Mesothelial cell of epicardium (in vitro differentiated cells): Measurements from ENCODE around the gene CENPW. TPM values are rescaled to one million over a fixed set of nuclear protein-coding genes. Genes with fewer than 3 reads are reported as not detected.

ENCODE experiments used
- DNase-seq, 2 experiments: peaks; one replicate each; pipeline ENCODE4 v3.0.0; 2021; ENCODE audit warnings: low spot score in 2 of 2; ENCODE audit not compliant: unreplicated experiment in 2 of 2
- H3K27ac Mint-ChIP-seq: 2 replicates; pipeline ENCODE4 v1.8.0; 2021; ENCODE audit warnings: mixed read lengths
- H3K27me3 Mint-ChIP-seq: 2 replicates; pipeline ENCODE4 v1.8.0; 2021; ENCODE audit warnings: low read depth, mixed read lengths
- H3K36me3 Mint-ChIP-seq: 2 replicates; pipeline ENCODE4 v1.8.0; 2021; ENCODE audit warnings: mixed read lengths
- H3K4me1 Mint-ChIP-seq: 2 replicates; pipeline ENCODE4 v1.8.0; 2021; ENCODE audit warnings: mixed read lengths
- H3K4me3 Mint-ChIP-seq: 2 replicates; pipeline ENCODE4 v1.8.0; 2021; ENCODE audit warnings: mild to moderate bottlenecking, moderate library complexity, mixed read lengths
- H3K9me3 Mint-ChIP-seq: 2 replicates; pipeline ENCODE4 v1.8.0; 2021; ENCODE audit warnings: mixed read lengths
- total RNA-seq: library from RNA; stranded (reverse); gene quantifications from 3 replicates; pipeline ENCODE4 v1.2.1, GENCODE V29; 2021
- TF ChIP-seq, protein P1 (sequence below): fragments of 200-600 bp; sonication (generic); IDR thresholded peaks from one replicate; pipeline ENCODE4 v1.5.0; 2021; ENCODE audit warnings: antibody characterized with exemption; ENCODE audit not compliant: unreplicated experiment

The CENPW gene
- total RNA-seq, 1 donor from 2014 or later, result 23.8 TPM

DNA sequence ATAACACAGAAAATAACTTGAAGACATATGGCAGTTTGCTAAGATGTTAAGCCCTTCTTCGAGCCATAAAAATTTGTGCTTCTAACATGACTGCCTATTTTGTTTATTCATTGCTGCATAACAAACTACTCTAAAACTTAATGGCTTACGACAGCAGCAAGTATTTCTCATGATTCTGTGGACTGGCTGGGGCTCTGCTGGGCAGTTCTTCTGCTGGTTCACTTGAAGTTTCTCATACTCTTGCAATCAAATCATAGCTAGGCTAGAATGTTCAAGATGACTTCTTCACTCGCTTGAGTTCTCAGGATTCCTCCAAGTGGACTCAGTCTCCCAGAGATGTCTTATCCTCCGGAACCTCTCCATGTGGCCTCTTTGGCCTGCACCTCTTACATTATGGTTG lies 33.4 kb downstream of the CENPW start:
- Mint-ChIP-seq H3K9me3 (peaks cover 34% of the 10 kb centered on the region), H3K27ac (no peak overlapping the region), H3K27me3 (no peaks in the 10 kb centered on the region), H3K4me3 (no peak overlapping the region), H3K4me1 (peaks cover under 1% of the 10 kb centered on the region), H3K36me3 (peaks cover 32% of the 10 kb centered on the region)
- no peak for DNase-seq
- TF ChIP-seq, protein P1, sequence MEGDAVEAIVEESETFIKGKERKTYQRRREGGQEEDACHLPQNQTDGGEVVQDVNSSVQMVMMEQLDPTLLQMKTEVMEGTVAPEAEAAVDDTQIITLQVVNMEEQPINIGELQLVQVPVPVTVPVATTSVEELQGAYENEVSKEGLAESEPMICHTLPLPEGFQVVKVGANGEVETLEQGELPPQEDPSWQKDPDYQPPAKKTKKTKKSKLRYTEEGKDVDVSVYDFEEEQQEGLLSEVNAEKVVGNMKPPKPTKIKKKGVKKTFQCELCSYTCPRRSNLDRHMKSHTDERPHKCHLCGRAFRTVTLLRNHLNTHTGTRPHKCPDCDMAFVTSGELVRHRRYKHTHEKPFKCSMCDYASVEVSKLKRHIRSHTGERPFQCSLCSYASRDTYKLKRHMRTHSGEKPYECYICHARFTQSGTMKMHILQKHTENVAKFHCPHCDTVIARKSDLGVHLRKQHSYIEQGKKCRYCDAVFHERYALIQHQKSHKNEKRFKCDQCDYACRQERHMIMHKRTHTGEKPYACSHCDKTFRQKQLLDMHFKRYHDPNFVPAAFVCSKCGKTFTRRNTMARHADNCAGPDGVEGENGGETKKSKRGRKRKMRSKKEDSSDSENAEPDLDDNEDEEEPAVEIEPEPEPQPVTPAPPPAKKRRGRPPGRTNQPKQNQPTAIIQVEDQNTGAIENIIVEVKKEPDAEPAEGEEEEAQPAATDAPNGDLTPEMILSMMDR, result no peak

DNA sequence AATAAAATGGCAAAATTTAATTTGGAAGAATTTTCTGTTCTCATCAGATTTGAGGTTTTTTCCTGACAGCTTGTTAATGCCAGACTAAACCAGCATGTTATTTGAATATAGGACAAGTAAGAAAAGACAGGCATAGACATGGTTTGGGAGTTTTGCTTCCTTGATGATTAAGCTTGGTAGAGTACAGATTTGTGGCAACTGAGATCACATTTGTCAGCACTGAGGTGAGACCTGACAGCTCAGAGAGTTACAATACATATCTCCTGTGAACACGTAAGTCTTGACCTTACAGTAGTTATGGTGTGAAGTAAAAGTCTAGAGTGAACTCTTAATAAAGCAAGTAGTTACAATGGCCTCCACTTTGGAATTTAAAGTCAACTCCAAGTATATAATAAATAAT lies 34.5 kb downstream of the CENPW start:
- Mint-ChIP-seq H3K4me3 (no peak overlapping the region), H3K36me3 (peaks cover 25% of the 10 kb centered on the region), H3K4me1 (peaks cover 3% of the 10 kb centered on the region), H3K27ac (no peak overlapping the region), H3K27me3 (no peaks in the 10 kb centered on the region), H3K9me3 (peaks cover 27% of the 10 kb centered on the region)
- TF ChIP-seq, protein P1, result no peak
- no peak for DNase-seq

DNA sequence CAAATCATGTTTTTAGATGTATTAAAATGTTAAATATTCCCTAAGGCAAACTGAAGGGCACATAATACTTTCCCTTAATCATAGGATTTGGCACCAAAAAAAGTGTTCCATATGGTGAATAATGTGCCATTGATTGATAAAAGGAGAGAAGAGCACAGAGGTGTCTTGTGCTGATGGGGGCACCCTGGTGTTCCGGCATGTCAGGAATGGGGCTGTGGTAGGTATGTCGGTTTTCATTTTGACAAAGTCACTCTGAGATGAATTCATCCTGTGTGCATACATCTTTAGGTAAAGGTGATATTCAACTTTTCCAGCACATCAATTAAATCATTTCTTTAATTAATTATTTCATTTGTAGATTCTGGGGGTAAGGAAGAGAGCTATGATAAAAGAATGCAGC lies 36.8 kb downstream of the CENPW start:
- TF ChIP-seq, protein P1, result no peak
- no peak overlapping the region for H3K27ac Mint-ChIP-seq
- no peak for DNase-seq
- peaks cover 20% of the 10 kb centered on the region for H3K9me3 Mint-ChIP-seq
- no peaks in the 10 kb centered on the region for H3K27me3 Mint-ChIP-seq
- peaks cover 20% of the 10 kb centered on the region for H3K36me3 Mint-ChIP-seq
- H3K4me1 Mint-ChIP-seq, result peaks cover 3% of the 10 kb centered on the region
- H3K4me3 Mint-ChIP-seq, result no peak overlapping the region

DNA sequence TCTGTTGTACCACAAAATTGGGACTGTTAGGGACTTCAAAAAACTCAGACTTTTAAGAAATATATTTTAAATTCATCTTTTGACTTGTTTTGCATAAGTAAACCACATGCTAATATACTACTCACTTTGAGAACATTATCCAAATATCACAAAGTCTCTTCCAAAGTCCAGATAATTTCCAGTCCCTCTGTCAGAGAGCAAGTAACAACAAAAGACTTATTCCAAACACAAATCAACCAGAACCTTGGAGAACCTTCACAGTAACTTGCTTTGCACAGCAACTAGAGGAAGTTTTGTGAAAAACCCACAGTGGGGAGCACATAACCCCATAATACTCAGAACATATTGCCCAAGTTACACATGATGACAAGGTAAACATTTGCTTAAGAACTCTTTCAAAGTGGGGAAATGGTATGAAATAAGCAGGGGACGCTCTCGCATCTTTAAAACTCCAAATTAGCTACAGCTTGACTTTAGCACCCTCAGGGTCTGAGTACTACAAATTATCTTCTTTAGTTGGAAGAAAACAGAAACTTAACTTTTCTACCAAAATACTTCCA lies 37.8 kb downstream of the CENPW start:
- H3K27ac Mint-ChIP-seq, result no peak overlapping the region
- TF ChIP-seq, protein P1, result no peak

DNA sequence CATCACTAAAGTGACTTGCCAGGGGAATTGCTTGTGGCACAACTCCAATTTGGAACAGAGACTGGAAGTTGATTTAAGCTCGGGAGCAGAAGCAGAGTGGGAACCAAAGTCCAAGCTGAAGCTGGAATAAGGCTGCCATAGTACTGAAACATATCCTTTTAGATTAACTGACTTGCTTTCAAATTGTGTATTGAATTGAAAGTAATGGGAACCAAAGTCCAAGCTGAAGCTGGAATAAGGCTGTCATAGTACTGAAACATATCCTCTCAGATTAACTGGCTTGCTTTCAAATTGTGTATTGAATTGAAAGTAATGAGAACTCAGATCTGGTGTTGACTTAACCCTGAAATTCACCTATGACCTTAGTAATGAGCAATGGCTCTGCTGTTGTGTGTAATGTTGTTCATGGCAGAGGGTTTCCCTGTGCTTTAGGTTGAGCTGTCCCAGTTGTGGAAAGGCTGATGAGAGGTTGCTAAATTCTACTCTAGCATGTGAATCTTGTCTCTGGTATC lies 40.2 kb downstream of the CENPW start:
- Mint-ChIP-seq H3K9me3 (peaks cover 38% of the 10 kb centered on the region), H3K4me1 (peaks cover 3% of the 10 kb centered on the region), H3K27me3 (no peaks in the 10 kb centered on the region), H3K27ac (no peak overlapping the region), H3K4me3 (no peak overlapping the region), H3K36me3 (peaks cover 36% of the 10 kb centered on the region)
- DNase-seq, result no peak
- TF ChIP-seq, protein P1, result no peak

More for the DNA sequence above, 37.8 kb downstream of the CENPW start:
- Mint-ChIP-seq H3K36me3 (peaks cover 23% of the 10 kb centered on the region), H3K4me3 (no peak overlapping the region), H3K4me1 (peaks cover 3% of the 10 kb centered on the region), H3K9me3 (peaks cover 21% of the 10 kb centered on the region), H3K27me3 (no peaks in the 10 kb centered on the region)
- DNase-seq, result no peak

DNA sequence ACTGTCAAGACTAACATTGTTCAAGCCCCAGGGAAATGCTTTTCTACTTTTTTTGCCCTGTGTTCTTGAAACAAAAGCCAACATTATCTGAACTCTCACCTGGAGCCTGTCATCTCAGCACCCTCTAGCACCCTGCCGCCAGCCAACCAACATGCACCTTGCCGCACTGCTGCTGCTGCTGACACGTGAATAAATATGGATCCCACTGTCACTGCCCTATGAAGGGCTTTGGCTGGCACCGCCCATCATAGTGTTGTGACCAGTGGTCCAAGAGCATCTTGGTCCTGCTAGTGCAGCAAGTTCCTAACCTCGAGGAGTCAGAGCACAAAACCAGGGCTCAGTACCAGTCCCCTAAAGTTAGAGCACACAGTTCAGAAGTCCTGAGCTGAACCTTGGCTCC lies 41.6 kb downstream of the CENPW start:
- peaks cover 43% of the 10 kb centered on the region for H3K9me3 Mint-ChIP-seq
- peaks cover 32% of the 10 kb centered on the region for H3K36me3 Mint-ChIP-seq
- TF ChIP-seq, protein P1, result no peak
- DNase-seq, result no peak
- no peak overlapping the region for H3K27ac Mint-ChIP-seq
- no peak overlapping the region for H3K4me3 Mint-ChIP-seq
- no peaks in the 10 kb centered on the region for H3K27me3 Mint-ChIP-seq
- H3K4me1 Mint-ChIP-seq, result peaks cover 3% of the 10 kb centered on the region
